HEK293T (cell line): ENCODE data around the gene TRIM38.

Source experiments
- CTCF ChIA-PET: fragments of 350-600 bp; formaldehyde crosslinking; extraction: SDS; loops from one replicate; lab custom pipeline; 2021; ENCODE audit warnings: antibody characterized with exemption, inconsistent platforms; lab: Yijun Ruan, JAX
- POLR2A ChIA-PET: fragments of 350-600 bp; formaldehyde crosslinking; extraction: SDS; loops from one replicate; lab custom pipeline; 2020; ENCODE audit warnings: antibody characterized with exemption, inconsistent platforms; lab: Yijun Ruan, JAX
- DNase-seq: peaks from one replicate; pipeline ENCODE4 v3.0.0; 2012; ENCODE audit warnings: mixed read lengths; ENCODE audit errors: extremely low spot score
- ARNT ChIP-seq: fragments of 450-650 bp; IDR thresholded peaks from 2 replicates; pipeline ENCODE4 v1.6.1; 2017; ENCODE audit warnings: mild to moderate bottlenecking
- BHLHE40 ChIP-seq: fragments of 450-650 bp; IDR thresholded peaks from 2 replicates; pipeline ENCODE4 v1.6.1; 2016; ENCODE audit warnings: mild to moderate bottlenecking, moderate library complexity, borderline replicate concordance
- CTBP1 ChIP-seq: fragments of 450-650 bp; IDR thresholded peaks from 2 replicates; pipeline ENCODE4 v1.6.1; 2016; ENCODE audit warnings: borderline replicate concordance
- ELF4 ChIP-seq: fragments of 450-650 bp; IDR thresholded peaks from 2 replicates; pipeline ENCODE4 v1.6.1; 2017; ENCODE audit warnings: antibody characterized with exemption
- FOXA1 ChIP-seq: fragments of 450-650 bp; IDR thresholded peaks from 2 replicates; pipeline ENCODE4 v1.6.1; 2016; ENCODE audit warnings: mild to moderate bottlenecking
- FOXK2 ChIP-seq: fragments of 450-650 bp; IDR thresholded peaks from 2 replicates; pipeline ENCODE4 v1.6.1; 2016; ENCODE audit warnings: mild to moderate bottlenecking
- FOXM1 ChIP-seq: fragments of 450-650 bp; IDR thresholded peaks from 2 replicates; pipeline ENCODE4 v1.6.1; 2017; ENCODE audit warnings: mild to moderate bottlenecking, borderline replicate concordance
- HDGF ChIP-seq: fragments of 450-650 bp; IDR thresholded peaks from 2 replicates; pipeline ENCODE4 v1.6.1; 2017; ENCODE audit warnings: antibody characterized with exemption, borderline replicate concordance
- L3MBTL2 ChIP-seq: fragments of 450-650 bp; conservative IDR thresholded peaks from 2 replicates; pipeline ENCODE4 v1.6.1; 2016; ENCODE audit warnings: mild to moderate bottlenecking
- LEF1 ChIP-seq: fragments of 450-650 bp; IDR thresholded peaks from 2 replicates; pipeline ENCODE4 v1.6.1; 2017; ENCODE audit warnings: mild to moderate bottlenecking, borderline replicate concordance
- NFRKB ChIP-seq: fragments of 450-650 bp; IDR thresholded peaks from 2 replicates; pipeline ENCODE4 v1.6.1; 2016; ENCODE audit warnings: mild to moderate bottlenecking, moderate library complexity
- PKNOX1 ChIP-seq: fragments of 450-650 bp; IDR thresholded peaks from 2 replicates; pipeline ENCODE4 v1.6.1; 2016
- SP1 ChIP-seq: fragments of 450-650 bp; IDR thresholded peaks from 2 replicates; pipeline ENCODE4 v1.6.1; 2017
- SUZ12 ChIP-seq: fragments of 450-650 bp; IDR thresholded peaks from 2 replicates; pipeline ENCODE4 v1.6.1; 2016; ENCODE audit warnings: mild to moderate bottlenecking
- TARDBP ChIP-seq: fragments of 450-650 bp; IDR thresholded peaks from 2 replicates; pipeline ENCODE4 v1.6.1; 2016
- ZNF384 ChIP-seq: fragments of 450-650 bp; IDR thresholded peaks from 2 replicates; pipeline ENCODE4 v1.6.1; 2016

The TRIM38 gene

GRCh38 chr6:25918083-25918683 is 44.4 kb upstream of the TRIM38 start:
- POLR2A ChIA-PET: no interaction called here
- no peak for DNase-seq
- CTCF ChIA-PET: no interaction called here
- TF ChIP-seq SUZ12 (no peak), ARNT (no peak), TARDBP (no peak), L3MBTL2 (no peak), HDGF (no peak), NFRKB (no peak), LEF1 (no peak), ZNF384 (no peak), SP1 (no peak), FOXA1 (no peak), PKNOX1 (no peak), FOXK2 (no peak), BHLHE40 (no peak), CTBP1 (no peak), ELF4 (no peak), FOXM1 (no peak)

- ChIA-PET CTCF (no interaction called here), POLR2A (no interaction called here)
- no peak for TF ChIP-seq ARNT
- 0 out of 2 replicates have a peak, but pooled peaks have one; percentile 22 for TF ChIP-seq ZNF384
- no peak for TF ChIP-seq TARDBP
These were observed 42.9 kb upstream of the TRIM38 start for GRCh38 chr6:25919657-25920056.

GRCh38 chr6:25921525-25922203 is 40.9 kb upstream of the TRIM38 start:
- POLR2A ChIA-PET: no interaction called here
- TF ChIP-seq FOXK2: no peak
- TF ChIP-seq SP1: no peak
- TF ChIP-seq ZNF384: no peak
- TF ChIP-seq PKNOX1: no peak
- no peak for TF ChIP-seq L3MBTL2
- no peak for TF ChIP-seq NFRKB
- no peak for TF ChIP-seq LEF1
- no peak for TF ChIP-seq ELF4
- no peak for TF ChIP-seq HDGF
- no peak for TF ChIP-seq CTBP1
- no peak for TF ChIP-seq SUZ12
- TF ChIP-seq FOXA1: no peak
- TF ChIP-seq ARNT: no peak
- DNase-seq: no peak
- CTCF ChIA-PET: no interaction called here

More at GRCh38 chr6:25919657-25920056, 42.9 kb upstream of the TRIM38 start:
- DNase-seq: no peak

GRCh38 chr6:25922301-25922700 is 40.3 kb upstream of the TRIM38 start:
- TF ChIP-seq PKNOX1: no peak
- no peak for TF ChIP-seq ZNF384
- no peak for TF ChIP-seq NFRKB
- TF ChIP-seq HDGF: no peak
- TF ChIP-seq ARNT: no peak
- no peak for TF ChIP-seq BHLHE40
- no peak for TF ChIP-seq SP1
- no peak for TF ChIP-seq CTBP1
- no peak for TF ChIP-seq TARDBP
- TF ChIP-seq FOXA1: no peak
- TF ChIP-seq LEF1: no peak
- no peak for TF ChIP-seq L3MBTL2
- no peak for TF ChIP-seq FOXM1
- no peak for TF ChIP-seq FOXK2
- TF ChIP-seq ELF4: no peak
- TF ChIP-seq SUZ12: no peak
- POLR2A ChIA-PET: no interaction called here
- CTCF ChIA-PET: no interaction called here
- no peak for DNase-seq

GRCh38 chr6:25925876-25926275 is 36.7 kb upstream of the TRIM38 start:
- no peak for DNase-seq
- ChIA-PET CTCF (interaction anchor here (0.9 kb wide), 1 partner anchor 647 kb away, joined by 3 read pairs; the partner anchor contains the start of gene CARMIL1), POLR2A (no interaction called here)
- TF ChIP-seq SP1: no peak
- no peak for TF ChIP-seq ARNT
- no peak for TF ChIP-seq L3MBTL2
- TF ChIP-seq SUZ12: no peak
- TF ChIP-seq BHLHE40: no peak
- no peak for TF ChIP-seq TARDBP
- TF ChIP-seq ELF4: no peak
- no peak for TF ChIP-seq PKNOX1
- no peak for TF ChIP-seq FOXA1
- TF ChIP-seq ZNF384: no peak
- no peak for TF ChIP-seq CTBP1
- no peak for TF ChIP-seq FOXK2
- no peak for TF ChIP-seq FOXM1
- TF ChIP-seq HDGF: no peak
- TF ChIP-seq LEF1: no peak
- TF ChIP-seq NFRKB: no peak
